Ureter (tissue), 1 donor: ENCODE results near the gene CDK10. TPM values are rescaled to one million over a fixed set of nuclear protein-coding genes. Genes with fewer than 3 reads are reported as not detected.
A peak's percentile ranks its signal among the peaks of the same experiment; 100 is the strongest.
"Not testable (repeated sequence)": the region's sequence is repeated elsewhere in the genome, so short reads cannot be mapped to it uniquely, and the experiment has no call there.

Source experiments
- DNase-seq: peaks from one replicate; pipeline ENCODE4 v3.0.0-alpha.2; 2020; ENCODE audit warnings: low spot score
- total RNA-seq: library from RNA; stranded (reverse); gene quantifications from one replicate; pipeline ENCODE4 v1.2.4, GENCODE V29; 2023
- donor health status: DM: yes; HTN: yes; CAD: no.

Gene CDK10, protein sequence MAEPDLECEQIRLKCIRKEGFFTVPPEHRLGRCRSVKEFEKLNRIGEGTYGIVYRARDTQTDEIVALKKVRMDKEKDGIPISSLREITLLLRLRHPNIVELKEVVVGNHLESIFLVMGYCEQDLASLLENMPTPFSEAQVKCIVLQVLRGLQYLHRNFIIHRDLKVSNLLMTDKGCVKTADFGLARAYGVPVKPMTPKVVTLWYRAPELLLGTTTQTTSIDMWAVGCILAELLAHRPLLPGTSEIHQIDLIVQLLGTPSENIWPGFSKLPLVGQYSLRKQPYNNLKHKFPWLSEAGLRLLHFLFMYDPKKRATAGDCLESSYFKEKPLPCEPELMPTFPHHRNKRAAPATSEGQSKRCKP
- 89.8 TPM for total RNA-seq

DNA sequence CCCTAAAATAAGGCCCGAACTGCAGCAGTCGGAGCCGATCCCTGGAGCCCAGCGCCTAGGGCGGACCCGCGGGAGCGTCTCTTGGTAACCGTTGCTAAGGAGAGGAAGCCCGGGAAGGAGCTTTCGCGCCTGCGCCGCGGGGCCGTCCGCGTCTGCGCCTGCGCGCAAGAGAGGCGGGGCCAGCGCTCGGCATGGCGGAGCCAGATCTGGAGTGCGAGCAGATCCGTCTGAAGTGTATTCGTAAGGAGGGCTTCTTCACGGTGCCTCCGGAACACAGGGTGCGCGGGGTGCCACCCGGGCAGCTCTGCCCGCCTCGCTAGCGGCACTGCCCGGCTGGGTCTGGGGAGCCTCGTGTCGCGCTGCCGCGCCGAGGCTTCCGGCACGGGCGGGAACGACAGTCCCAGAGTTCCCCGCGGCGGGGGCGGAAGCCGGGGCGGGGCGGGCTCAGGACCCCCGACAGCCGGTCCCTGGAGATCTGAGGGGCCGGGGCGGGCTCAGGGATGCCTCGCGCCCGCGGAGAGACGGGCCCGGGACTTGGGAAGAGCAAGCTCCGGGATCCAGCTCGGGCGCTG lies at the start of gene CDK10:
TSS of gene CDK10 (plus strand) at position 170 of the 572 bp plus-strand sequence. CDS start at position 192, 22 bp downstream.
- peak; percentile 92 for DNase-seq

DNA sequence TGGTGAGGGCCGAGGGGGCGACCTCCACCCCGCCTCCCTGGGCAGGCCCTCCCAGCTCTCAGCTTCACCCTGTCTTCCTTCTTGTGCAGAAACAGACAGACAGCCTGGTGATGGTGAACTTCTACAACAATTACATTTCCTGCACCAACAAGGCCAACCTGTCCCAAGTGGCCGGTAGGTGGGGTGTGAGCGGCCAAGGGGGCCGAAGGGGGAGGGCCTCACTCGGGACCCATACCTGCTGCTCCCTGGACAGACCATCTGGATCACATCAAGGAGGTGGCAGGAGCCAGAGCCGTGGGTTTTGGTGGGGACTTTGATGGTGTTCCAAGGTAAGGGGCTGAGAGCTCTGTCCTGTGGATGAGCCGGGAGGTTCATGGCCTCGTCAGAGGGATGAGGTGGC lies 49.1 kb upstream of the CDK10 start:
- DNase-seq, result no peak

DNA sequence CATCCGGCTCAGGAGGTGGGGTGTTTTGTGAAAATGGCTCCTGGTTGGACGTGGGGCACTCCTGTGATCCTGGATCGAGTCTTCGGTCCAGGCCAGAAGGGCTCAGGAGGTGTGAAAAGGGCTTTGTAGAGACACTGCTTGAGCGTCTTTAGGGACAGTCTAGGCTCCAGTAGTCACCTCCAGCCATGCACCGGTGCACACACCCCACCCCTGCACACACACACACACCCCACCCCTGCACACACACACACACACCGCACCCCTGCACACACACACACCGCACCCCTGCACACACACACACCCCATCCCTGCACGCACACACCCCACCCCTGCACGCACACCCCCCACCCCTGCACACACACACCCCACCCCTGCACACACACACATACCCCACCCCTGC lies 48.0 kb upstream of the CDK10 start:
- no peak for DNase-seq

DNA sequence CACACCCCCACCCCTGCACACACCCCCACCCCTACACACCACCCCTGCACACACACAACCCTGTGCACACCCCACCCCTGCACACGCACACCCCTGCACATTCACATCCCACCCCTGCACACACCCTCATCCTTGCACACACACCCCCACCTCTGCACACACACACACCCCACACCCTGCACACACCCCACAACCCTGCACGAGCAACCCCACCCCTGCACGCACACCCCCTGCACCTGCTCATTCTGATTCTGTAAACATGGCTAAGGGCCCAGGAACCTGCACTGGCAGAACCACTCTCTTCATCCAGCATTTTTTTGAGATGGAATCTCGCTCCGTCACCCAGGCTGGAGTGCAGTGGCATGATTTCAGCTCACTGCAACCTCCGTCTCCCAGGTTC lies 47.1 kb upstream of the CDK10 start:
- DNase-seq, result no peak

DNA sequence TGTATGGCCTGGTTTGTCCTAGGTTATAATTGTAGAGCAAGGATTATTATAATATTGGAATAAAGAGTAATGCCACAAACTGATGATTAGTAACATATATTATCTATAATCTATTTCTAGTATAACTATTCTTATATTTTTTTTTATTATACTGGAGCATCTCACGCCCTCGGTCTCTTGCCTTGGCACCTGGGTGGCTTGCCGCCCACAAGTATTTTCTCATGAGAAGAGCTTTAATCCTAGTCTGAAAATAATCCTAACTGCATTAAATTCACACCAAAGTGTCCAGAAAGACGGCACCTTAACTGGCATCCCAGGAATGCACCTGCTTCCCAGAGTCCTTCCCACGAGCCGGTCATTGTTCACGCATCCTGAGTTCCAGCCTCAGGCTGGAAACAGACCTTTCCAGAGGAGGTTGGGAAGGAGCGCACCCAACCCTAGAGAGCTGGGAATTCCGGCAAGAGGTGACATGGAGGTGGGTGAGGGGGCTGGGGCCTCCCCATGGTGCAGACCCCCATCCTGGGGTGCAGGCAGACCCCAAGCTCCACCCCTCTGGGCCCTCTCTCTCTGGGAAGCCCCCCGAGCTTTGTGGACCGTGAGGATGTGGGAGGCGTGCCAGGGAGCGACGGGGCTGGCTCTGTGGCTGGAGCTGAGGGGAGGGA lies 44.9 kb upstream of the CDK10 start:
- no peak for DNase-seq

DNA sequence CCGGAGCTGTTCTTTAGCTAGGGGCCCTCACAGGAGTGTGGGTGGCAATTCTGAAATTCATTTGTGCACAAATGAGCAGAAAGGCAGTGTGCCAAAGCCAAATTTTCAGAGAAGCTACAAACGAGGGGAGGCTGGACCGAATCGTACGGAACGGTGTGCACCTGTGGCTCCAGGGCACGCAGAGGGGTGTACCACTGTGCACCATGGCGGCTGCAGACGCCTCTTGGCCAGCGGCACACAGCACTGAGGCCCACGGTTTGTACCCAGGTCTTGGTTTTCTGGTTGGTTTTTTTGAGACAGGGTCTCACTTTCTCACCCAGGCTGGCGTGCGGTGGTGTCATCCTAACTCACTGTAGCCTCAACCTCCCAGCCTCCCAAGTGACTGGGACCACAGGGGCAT lies 43.9 kb upstream of the CDK10 start:
- DNase-seq, result no peak

DNA sequence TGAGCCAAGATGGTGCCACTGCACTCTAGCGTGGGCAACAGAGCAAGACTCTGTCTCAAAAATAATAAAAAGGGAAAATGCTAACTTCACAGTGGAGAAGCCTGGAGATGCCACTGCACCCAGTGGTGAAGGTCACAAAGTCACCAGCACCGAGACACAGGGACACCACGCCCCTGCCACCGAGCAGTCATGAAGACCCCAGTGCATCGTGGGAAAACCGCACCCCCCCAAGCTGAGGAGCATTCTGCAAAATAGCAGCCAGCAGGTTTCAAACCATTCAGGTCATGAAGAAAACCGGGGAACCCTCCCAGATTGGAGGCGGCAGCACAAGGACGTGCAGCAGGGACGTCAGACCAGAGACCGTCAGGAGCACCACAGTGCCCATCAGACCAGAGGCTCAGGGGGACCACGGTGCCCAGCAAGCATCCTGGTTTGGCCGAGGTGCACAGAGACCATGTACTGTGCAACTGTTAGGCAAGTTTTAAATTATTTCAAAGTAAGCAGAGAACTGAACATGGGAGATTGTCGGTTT lies 42.7 kb upstream of the CDK10 start:
- no peak for DNase-seq

DNA sequence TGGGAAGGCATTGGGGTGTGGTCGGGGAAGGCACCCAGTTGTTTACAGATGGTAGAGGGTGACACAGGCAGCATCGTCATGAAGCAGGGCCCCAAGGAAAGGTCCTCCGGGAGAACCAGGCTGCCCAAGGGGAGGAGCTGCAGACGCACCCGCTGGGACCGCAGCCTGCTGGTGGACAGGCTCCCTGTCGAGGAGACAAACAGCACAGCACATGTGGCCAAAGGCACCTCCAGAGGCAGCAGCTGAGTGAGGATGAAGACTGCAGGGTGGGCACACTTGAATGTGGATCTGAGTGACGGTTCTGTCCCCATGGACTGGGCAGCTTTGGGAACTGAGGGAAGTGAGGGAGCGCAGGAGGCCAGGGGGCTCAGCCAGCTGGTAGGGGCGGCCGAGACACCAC lies 41.4 kb upstream of the CDK10 start:
- DNase-seq, result no peak

DNA sequence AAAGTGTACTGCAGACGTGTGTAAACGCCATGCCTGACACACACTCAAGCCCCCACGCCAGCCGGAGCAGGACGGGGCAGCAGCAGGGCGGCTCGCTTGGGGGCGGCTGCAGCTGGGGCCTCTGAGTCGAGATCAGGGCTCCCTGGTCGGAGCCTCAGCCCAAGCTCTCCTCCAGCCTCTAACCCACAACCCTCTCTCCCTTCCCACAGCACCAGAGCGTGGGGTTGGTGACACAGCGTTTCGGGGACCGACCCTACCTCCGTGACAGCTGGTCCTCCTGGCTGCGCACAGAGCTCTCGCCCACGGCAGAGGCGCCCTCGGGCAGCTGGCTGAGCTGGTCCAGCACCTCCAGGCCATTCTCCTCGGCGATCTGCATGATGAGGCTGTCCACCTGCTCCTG lies 40.2 kb upstream of the CDK10 start:
- DNase-seq, result no peak

DNA sequence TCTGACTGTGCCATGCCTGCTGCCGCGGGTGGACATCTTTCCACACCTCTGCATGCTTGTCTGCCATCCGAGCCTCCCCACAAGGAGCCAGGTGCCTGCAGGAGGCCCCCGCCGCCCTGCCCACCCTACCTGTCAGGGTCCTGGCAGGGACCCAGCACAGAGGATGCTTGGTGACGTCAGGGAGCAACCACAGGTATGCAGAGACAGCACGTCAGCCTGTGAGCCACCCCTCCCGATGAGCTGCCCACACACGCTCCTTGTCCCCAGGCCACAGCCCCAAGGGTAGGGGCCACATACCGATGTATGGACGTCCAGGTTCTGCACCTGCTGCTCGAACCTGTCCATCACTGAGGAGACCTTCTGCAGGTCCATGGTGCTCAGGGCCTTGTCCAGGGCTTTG lies 39.6 kb upstream of the CDK10 start:
- no peak for DNase-seq

DNA sequence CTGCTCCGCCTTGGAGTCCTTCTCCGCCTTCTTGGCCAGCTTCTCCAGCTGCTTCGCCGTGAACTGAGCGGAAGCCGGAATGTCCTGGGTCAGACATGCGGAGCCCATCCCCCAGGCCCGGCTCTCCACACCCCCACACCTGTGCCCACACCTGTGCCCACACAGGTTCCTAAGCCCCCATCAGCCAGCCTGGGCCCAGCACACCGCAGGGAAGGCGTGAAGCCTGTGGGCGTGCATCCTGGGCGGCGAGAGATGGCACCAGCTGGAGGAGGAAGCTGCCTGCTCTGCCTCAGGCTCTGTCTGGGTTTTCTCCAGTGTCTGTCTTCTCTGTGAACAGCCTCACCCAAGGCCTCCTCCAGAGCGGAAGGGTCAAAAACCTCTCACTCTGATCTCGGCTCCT lies 34.9 kb upstream of the CDK10 start:
- no peak for DNase-seq

DNA sequence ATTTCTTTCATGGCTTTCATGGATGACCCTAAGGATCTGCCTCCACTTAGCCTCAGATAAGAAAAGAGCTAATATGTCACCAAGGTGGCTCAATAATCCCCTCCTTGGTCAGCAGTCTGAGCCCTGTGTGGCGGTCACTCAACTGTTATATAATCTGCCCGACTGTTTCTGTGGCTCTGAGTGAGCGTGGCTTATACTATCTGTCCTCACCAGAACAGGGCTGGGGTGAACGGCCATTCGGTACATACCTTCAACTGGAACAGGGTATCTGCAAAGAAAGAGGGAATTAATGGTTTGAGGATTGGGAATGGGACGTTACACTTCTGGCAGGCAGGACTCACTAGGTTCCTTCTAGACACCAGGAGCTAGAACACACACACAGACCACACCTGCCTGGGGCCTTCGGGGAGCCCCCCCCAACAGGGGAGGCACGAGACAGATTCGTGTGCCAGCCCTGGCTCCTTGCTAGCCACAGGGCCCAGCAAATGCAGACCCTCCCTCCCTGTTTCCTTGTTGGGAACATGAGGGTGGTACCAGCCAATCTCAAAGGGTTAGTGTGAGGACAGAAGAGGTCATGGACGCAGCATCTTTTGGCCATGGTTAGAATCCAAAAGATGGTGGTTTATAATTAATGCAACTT lies 32.7 kb upstream of the CDK10 start:
- no peak for DNase-seq

DNA sequence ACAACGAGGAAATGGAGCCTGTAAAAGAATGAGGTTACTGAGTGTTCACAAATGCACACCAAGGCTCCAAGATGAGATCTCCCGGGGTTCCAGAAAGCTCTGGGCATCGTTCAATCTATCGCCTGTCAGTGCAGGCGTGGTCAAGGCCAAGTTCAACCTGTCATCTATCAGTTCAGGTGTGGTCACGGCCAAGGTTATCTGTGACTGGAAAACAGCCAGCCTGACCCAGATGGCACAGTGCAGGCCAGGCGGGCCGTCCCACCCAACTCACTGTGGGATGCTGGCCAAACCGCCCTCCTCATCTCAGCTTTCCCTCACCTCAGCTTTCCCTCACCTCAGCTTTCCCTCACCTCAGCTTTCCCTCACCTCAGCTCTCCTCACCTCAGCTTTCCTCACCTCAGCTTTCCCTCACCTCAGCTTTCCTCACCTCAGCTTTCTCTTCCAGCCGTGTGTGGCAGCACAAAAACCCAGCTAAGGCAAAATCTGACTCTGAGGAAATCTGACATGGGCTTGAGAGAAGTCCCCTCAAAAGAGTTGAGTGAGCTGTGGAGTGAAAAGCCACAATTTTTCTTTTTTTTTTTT lies 31.3 kb upstream of the CDK10 start:
- no peak for DNase-seq

DNA sequence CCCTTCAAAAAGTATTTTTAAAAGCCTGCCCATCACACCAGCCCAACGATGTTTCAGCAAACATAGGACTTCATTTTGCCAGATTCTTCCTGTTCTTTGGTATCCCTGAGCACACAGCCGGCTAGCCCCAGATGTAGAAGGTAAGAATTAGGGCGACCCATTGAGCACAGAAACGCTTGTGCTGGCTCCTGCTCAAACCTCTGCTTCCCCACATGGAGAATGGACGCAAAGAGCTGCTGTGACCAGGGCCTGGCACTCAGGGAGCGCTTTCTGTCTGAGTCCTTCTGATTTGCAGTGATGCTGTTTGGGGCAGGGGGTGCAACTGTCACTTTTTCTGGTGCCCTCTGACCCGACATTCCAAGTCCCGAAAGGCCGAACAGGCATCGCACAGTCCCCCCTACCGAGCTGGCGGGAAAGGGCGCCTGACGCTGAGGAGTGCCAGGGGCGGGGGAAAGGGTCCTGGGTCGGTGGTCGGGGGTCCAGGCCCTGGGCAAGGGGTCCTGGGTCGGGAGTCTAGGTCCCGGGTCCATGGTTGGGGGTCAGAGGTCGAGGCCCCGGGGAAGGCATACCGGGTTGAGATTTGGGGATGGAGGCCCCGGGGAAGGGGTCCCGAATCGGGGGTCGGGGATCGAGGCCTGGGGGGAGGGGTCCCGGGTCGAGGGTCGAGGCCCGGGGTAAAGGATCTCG lies 29.9 kb upstream of the CDK10 start:
- DNase-seq, result no peak

DNA sequence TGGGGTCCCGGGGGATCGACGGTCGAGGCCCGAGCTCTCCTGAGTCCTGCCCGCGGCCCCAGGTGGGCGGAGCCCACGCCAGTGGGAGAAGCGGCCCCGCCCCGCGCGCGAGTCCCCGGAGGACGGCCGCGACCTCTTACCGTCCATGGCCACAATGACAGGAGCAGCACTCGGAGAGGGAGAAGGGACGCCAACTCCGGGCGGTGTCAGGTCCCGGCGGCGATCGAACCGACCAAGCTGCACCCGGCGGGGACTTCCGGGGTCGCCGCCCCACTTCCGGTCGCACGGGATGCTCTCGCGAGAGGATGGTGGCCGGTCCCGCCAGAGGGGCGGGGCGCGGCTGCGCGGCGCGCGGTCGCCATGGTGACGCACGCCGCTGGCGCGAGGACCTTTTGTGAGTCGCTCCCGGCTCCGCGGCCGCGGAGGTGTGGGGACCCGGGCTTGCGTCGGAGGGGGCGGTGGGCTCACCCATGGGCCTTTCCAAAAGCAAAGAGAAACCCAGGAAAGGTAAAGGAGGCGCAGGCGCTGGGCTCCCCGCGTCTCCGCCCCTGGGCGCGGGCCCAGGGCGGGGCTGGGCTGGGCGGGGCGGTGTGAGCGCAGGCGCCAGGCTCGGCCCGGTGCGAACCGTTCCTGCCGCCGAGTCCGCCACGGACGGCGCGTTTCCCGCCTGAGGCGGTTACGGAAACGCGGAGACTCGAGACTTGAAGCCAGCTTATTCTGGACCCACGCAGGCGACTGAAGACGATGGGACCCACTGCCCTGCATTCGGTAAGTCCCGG lies 28.9 kb upstream of the CDK10 start, which contains the start of the genes CHMP1A and SPATA33:
TSS of gene CHMP1A (minus strand) at position 267 of the 779 bp plus-strand sequence. CDS start at position 147, 120 bp downstream.
TSS of gene SPATA33 (plus strand) at position 395 of the 779 bp plus-strand sequence. CDS start at position 471, 76 bp downstream.
- peak; percentile 92 for DNase-seq

DNA sequence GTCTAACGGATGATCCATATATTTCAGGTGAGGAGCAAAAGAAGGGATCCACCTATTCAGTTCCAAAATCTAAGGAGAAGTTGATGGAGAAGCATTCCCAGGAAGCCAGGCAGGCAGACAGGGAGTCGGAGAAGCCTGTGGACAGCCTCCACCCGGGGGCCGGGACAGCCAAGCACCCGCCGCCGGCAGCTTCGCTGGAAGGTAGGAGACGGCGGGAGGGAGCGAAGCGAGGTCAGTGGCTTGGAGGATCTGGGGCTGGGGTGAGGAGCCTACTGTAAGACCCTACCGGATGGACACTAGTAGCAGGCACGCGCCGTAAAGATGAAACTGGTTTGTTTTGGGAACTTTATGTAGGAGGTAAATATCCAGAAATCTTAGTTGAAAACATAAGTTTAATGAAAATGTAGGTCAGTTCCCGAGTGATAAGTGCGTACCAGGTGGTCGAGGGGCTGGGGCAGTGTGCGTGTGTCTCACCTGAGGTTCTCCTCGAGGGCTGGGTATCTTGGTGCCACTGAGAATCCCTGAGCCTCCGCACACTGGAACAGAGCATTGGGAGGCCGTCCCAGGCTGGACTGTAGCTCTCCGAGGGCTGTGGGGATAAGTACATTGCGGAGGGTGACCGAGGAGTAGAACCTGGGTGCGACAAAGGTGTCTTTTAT lies 28.1 kb upstream of the CDK10 start:
- DNase-seq, result no peak

DNA sequence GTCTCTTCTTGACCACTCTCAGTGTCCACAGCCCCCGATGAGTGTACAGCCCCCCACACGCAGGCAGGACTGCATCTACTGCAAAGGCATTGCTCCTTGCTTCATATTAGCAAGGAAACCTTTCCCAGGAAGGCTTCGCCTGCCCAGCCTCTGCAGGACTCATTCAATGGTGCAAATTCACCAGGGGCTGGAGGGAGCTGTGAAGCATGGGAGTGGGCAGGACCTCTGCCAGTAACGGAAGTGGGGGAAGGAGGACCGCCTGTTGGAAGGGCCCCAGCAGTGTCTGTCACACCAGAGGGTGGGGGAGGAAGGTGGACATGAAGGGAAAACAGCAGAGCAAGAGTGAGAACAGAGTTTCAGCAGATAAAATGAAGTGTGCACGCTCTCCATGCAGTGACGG lies 26.3 kb upstream of the CDK10 start:
- DNase-seq, result no peak

DNA sequence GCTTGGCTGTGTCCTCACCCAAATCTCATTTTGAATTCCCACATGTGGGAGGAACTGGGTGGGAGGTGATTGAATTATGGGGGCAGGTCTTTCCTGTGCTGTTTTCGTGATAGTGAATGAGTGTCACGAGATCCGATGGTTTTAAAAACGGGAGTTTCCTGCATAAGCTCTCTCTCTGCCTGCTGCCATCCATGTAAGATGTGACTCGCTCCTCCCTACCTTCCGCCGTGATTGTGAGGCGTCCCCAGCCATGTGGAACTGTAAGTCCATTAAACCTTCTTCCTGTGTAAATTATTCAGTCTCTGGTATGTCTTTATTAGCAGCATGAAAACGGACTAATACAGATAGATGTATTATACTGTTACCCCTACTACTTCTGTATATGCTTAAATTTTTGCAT lies 25.3 kb upstream of the CDK10 start:
- DNase-seq, result no peak

DNA sequence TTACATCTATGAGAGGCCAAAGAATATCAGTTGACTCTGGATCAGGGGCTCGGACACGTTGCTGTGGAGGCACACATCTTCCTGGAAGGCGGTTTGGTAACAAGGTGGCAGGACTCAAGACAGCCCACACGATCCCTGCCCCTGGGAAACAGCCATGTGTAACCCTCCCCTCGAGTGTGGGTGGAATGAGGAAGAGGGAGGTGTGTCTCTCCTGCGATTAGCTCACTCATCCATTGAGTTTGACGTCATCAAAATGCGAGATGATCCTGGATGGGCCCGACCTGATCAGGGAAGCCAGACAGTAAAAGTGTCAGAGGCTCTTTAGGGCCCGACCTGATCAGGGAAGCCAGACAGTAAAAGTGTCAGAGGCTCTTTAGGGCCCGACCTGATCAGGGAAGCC lies 22.3 kb upstream of the CDK10 start:
- DNase-seq, result not testable (repeated sequence)

DNA sequence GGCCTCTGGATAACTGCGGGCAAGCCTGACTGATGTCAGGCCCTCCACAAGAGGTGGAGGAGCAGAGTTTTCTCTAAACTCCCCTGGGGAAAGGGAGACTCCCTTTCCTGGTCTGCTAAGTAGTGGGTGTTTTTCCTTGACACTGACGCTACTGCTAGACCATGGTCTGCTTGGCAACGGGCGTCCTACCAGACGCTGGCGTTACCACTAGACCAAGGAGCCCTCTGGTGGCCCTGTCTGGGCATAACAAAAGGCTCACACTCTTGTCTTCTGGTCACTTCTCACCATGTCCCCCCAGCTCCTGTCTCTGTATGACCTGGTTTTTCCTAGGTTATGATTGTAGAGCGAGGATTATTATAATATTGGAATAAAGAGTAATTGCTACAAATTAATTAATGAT lies 19.5 kb upstream of the CDK10 start:
- DNase-seq, result not testable (repeated sequence)
